AG09319 (cell line): ENCODE measurements around the gene INSRR.

ENCODE experiments used
- DNase-seq: peaks from one replicate; pipeline ENCODE4 v3.0.0-alpha.2; 2010; ENCODE audit warnings: low read depth; ENCODE audit errors: extremely low read depth
- CTCF ChIP-seq: IDR thresholded peaks from 2 replicates; pipeline ENCODE4 v1.5.1; 2011; ENCODE audit warnings: low read depth, mild to moderate bottlenecking, inconsistent platforms, low read length, moderate library complexity

Gene INSRR

DNA sequence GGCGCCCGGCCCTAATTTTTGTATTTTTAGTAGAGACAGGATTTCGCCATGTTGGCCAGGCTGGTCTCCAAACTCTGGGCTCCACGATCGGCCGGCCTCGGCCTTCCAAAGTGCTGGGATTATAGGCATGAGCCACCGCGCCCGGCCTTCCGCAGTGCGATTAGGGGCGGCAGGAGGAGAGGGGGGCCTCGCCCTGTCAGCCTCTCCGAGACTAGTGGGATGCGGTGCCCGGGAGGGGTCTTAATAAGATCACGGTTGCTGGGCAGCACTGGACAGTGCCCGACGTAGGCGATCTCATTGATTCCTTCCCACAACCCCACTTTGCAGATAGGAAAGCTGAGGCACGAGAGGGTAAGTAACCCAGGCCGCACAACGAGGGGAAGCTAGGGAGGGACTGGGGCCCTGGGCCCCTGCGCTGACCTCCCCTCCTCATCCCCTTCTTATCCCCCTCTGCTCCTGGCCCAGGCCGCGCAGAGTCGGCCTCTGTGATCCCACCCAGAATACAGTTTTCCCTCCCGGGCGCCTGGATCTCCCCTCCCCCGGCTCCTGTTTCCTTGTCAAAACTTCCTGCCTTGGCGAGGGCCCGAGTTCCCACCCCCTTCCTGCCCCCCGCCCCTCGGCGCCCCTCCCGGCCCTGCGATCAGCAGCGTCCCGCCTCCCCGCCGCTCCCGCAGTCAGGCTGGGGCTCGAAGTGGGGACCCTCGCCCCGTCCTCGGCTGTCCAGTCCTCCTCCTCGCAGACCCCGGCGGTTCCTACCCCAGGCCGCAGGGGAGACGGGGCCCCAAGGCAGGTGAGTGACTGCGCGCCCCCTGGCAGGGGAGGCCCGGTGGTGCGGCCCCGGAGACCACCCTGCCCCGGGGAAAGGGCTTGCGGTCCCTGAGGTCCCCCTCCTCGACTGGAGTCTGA lies 34.4 kb upstream of the INSRR start, which contains the start of gene PEAR1:
PEAR1 (plus strand) TSS at position 671 of the 906 bp plus-strand sequence. CDS start 10,209 bp downstream, outside the sequence.
- no peak for TF ChIP-seq CTCF
- no peak for DNase-seq

- TF ChIP-seq CTCF, result peak; percentile 90
- DNase-seq, result peak; percentile 75
These were observed 33.5 kb upstream of the INSRR start for GRCh38 chr1:156892190-156893047.

DNA sequence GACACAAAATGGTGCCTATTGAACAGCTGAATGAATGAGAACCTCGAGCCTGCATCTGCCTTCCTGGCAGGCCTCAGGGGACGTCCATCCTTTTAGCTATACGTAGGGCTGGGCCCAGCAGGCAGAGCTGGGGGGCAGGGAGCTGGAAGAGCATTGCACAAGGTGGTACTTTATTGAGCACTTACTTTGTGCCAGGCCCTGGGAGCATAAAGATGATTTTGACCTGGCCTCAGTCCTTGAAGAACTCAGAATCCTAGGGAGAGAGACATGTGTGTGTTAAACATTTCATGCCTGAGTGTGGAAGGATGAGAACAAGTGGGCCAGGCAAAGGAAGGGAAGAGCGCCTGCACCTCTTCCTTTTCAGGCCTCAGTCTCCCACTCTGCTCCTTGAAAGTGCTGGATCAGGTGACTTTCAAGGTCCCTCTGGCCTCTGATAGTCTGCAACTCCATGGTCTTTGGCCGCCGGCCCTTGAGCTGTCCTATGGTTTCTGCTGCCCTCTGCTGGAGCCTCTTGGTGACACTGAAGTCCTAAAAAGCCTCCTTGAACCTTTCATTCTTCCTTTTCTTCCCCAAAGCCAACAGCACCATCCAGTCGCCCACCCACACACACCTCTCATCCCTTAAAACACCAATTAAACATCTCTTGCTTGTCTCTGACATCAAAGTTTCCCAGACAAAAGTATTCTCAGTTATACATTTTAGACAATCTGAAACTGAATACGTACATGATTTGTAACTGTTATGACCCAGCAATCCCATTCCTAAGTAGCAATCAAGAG lies 31.1 kb upstream of the INSRR start:
- DNase-seq, result peak; percentile 38
- TF ChIP-seq CTCF, result peak; percentile 87

DNA sequence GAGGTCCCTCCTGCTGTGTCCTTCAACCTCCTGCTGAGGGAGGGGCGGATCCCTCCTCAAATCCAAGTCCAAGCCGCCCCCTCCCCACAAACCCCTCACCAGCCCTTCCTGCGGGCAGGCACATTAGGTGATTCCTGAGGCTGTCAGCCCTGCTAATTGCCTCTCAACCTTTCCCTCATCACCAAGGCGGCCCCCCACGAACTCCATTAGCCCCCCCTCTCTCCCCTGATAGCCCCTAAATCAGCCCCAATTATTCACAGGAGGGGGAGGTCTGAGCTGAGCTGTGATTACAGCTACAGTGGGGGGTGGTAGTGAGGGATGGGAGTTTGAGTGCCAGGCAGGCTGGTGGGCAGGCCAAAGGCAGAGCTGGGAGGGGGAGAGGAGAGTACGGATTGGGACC lies 28.8 kb upstream of the INSRR start:
- TF ChIP-seq CTCF, result no peak
- no peak for DNase-seq

DNA sequence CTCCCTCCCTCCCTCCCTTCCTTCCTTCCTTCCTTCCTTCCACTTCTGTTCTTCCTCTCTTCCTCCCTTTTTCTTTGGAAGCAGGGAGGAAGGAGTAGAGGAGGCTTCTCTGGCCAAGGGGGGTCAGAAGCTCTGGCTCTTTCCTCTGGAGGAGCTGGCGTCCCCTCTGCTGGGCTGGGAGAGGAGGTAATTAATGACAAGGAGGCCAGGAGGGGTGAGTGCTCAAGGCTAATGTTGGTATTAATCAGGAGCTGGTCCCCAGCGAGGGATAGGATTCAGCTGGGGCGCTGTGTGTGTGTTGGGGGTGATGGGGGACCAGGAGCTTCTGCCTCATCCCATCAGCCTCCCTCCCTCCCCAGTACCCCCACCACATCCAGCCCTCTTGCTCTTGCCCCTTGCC lies 28.4 kb upstream of the INSRR start:
- no peak for TF ChIP-seq CTCF
- no peak for DNase-seq

DNA sequence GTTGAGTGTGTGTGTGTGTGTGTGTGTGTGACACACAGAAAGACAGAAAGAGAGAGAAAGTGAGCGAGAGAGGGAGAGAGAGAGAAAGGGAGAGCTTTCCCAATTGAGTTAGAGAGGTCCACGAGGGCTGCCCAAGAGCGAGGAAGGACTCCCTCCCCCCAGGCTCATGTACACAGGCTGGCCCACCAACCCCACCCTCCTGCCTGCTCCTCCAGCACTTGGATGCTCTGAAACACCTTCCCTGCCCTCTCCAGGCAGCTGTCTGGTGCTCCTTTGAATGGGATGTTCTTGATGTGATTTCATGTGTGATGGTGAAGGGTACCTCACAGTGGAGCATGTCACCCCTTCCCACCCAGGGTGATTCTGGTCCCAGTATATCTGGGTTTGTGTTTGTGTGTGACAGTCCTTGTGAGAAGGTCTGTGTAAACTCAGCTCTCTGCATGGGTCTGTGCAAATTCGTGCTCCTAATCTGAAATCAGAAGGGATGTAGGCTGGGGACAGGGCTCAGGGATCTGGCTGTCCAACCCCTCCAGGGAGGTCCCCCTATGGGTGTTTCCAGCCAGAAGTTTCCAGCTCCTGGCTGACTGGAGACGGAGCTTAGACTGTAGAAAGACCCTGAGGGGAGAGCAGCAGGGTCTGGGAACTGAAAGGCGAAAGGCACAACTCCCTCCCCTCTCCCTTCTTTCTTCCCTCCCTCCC lies 27.8 kb upstream of the INSRR start:
- no peak for TF ChIP-seq CTCF
- DNase-seq, result no peak
